Panc1 (cell line): ENCODE data around the gene GIMAP4. TPM values are rescaled to one million over a fixed set of nuclear protein-coding genes. Genes with fewer than 3 reads are reported as not detected.

Source experiments
- ATAC-seq: fragments of 200-7000 bp; cut with Tn5 transposase; 2 replicates; pipeline ENCODE4 v1.9.1; 2020; ENCODE audit warnings: mild to moderate bottlenecking, moderate library complexity
- Bru-seq: library from RNA; stranded (reverse); fragments of 400-500 nt; gene quantifications from one replicate; lab custom pipeline; 2021; lab: Mats Ljungman, UMichigan
- BruChase-seq, 2 experiments: library from RNA; stranded (reverse); fragments of 400-500 nt; gene quantifications; one replicate each; lab custom pipeline; 2021; lab: Mats Ljungman, UMichigan
- BruUV-seq: library from RNA; stranded (reverse); fragments of 400-500 nt; replicated peaks from 2 replicates; lab custom pipeline; 2021; lab: Mats Ljungman, UMichigan
- CTCF ChIA-PET: fragments of 300-600 bp; sonication (Branson Sonifier 250); formaldehyde crosslinking; loops from one replicate; lab custom pipeline; 2022; ENCODE audit warnings: antibody characterized with exemption; lab: Charles Lee
- POLR2A ChIA-PET: fragments of 300-600 bp; sonication (Branson Sonifier 250); formaldehyde crosslinking; loops from one replicate; lab custom pipeline; 2022; ENCODE audit warnings: antibody characterized with exemption; lab: Charles Lee
- DNase-seq: peaks from one replicate; pipeline ENCODE4 v3.0.0-alpha.2; 2010; ENCODE audit warnings: low read depth, low spot score
- H3K27ac ChIP-seq: 2 replicates; pipeline ENCODE4 v1.5.1; 2011; ENCODE audit warnings: mild to moderate bottlenecking, low read length, inconsistent platforms
- H3K27me3 ChIP-seq: fragments of 200-500 bp; sonication (Bioruptor generic); 2 replicates; pipeline ENCODE4 v1.6.0; 2014; ENCODE audit warnings: low read length, inconsistent platforms; ENCODE audit not compliant: control insufficient read depth, insufficient read depth
- H3K36me3 ChIP-seq: fragments of 200-500 bp; sonication (Bioruptor generic); 2 replicates; pipeline ENCODE4 v1.5.1; 2014; ENCODE audit warnings: inconsistent platforms, mild to moderate bottlenecking, low read length, moderate library complexity; ENCODE audit not compliant: control insufficient read depth, insufficient read depth
- H3K4me1 ChIP-seq: 2 replicates; pipeline ENCODE4 v1.5.1; 2011; ENCODE audit warnings: inconsistent platforms, mild to moderate bottlenecking, low read length, moderate library complexity; ENCODE audit not compliant: control insufficient read depth, insufficient read depth
- H3K4me3 ChIP-seq, 2 experiments: 2 replicates each; pipeline ENCODE4 v1.5.1; 2011 to 2012; ENCODE audit warnings: low read depth in 2 of 2, low read length in 2 of 2, mild to moderate bottlenecking in 2 of 2, inconsistent platforms in 1 of 2, moderate library complexity in 1 of 2
- H3K9me3 ChIP-seq: fragments of 200-500 bp; sonication (Bioruptor generic); 2 replicates; pipeline ENCODE4 v1.5.1; 2014; ENCODE audit warnings: low read depth, mild to moderate bottlenecking, inconsistent platforms, low read length, moderate library complexity; ENCODE audit not compliant: control insufficient read depth, insufficient read depth
- CTCF ChIP-seq: fragments of 450-650 bp; IDR thresholded peaks from 2 replicates; pipeline ENCODE4 v1.5.1; 2017; ENCODE audit warnings: mild to moderate bottlenecking
- POLR2AphosphoS5 ChIP-seq: IDR thresholded peaks from 2 replicates; pipeline ENCODE4 v1.6.1; 2012; ENCODE audit warnings: mild to moderate bottlenecking, low read depth, low read length, moderate library complexity
- SIN3A ChIP-seq: IDR thresholded peaks from 2 replicates; pipeline ENCODE4 v1.6.1; 2012; ENCODE audit warnings: low read depth, mild to moderate bottlenecking, low read length, moderate library complexity, borderline replicate concordance; ENCODE audit not compliant: insufficient read depth
- TCF7L2 ChIP-seq: IDR thresholded peaks from 2 replicates; pipeline ENCODE4 v1.6.1; 2011; ENCODE audit warnings: mild to moderate bottlenecking, low read depth, low read length, inconsistent platforms
- in situ Hi-C: cut with HindIII; loops from 2 replicates; pipeline ENCODE4 v1.10.0; 2016; ENCODE audit warnings: low sequenced_read_pairs, low pct_unique_long_range_greater_than_20kb
- intact Hi-C: fragments of 100-400 bp; cut with micrococcal nuclease; formaldehyde crosslinking; loops from one replicate; pipeline ENCODE4 v1.10.0; 2022; ENCODE audit not compliant: unreplicated experiment
- long read RNA-seq: library from polyadenylated mRNA; unstranded; transcript quantifications from one replicate; pipeline ENCODE4 v2.0.0, GENCODE V29; 2021; ENCODE audit not compliant: unreplicated experiment
- polyA plus RNA-seq: library from polyadenylated mRNA; unstranded; fragments of >200 nt; gene quantifications from one replicate; pipeline ENCODE4 v1.2.1, GENCODE V29; 2012; ENCODE audit warnings: missing spikeins; ENCODE audit not compliant: insufficient read length
- total RNA-seq: library from RNA; stranded (reverse); gene quantifications from one replicate; pipeline ENCODE4 v1.2.1, GENCODE V29; 2021; ENCODE audit not compliant: unreplicated experiment
- TF ChIP-seq, protein P1 (sequence below), 2 experiments: IDR thresholded peaks; 2 replicates each; pipeline ENCODE4 v1.6.1; 2011 to 2012; ENCODE audit warnings: low read depth in 2 of 2, control low read depth in 1 of 2, low read length in 1 of 2, mild to moderate bottlenecking in 1 of 2, moderate library complexity in 1 of 2; ENCODE audit not compliant: insufficient read depth in 1 of 2

Gene GIMAP4
- total RNA-seq, result 0.26 TPM
- polyA plus RNA-seq, result not detected
- Bru-seq, nascent RNA, result percentile 10 among the genes with signal in this experiment
- not detected for BruChase-seq, experiment 1, labeled RNA remaining after a 2-hour chase
- percentile 11 among the genes with signal in this experiment for BruChase-seq, experiment 2, labeled RNA remaining after a 6-hour chase
- long read RNA-seq, result 0 reads

GRCh38 chr7:150567169-150567568 is at the start of gene GIMAP4:
GIMAP4 (plus strand) TSS chr7:150567390; CDS start chr7:150569902, 2,512 bp downstream.
- intact Hi-C loops, result no loop called here
- BruUV-seq, result no TSS peak
- ChIA-PET CTCF (no interaction called here), POLR2A (no interaction called here)
- Histone ChIP-seq H3K9me3 (no peaks in the 10 kb centered on the region), H3K27ac (no peak within 1 kb of the TSS), H3K27me3 (no peaks in the 10 kb centered on the region), H3K36me3 (no peaks in the 10 kb centered on the region), H3K4me1 (no peaks in the 10 kb centered on the region), H3K4me3 (no peak within 1 kb of the TSS)
- no peak for TF ChIP-seq TCF7L2
- TF ChIP-seq CTCF, result no peak
- TF ChIP-seq, protein P1, sequence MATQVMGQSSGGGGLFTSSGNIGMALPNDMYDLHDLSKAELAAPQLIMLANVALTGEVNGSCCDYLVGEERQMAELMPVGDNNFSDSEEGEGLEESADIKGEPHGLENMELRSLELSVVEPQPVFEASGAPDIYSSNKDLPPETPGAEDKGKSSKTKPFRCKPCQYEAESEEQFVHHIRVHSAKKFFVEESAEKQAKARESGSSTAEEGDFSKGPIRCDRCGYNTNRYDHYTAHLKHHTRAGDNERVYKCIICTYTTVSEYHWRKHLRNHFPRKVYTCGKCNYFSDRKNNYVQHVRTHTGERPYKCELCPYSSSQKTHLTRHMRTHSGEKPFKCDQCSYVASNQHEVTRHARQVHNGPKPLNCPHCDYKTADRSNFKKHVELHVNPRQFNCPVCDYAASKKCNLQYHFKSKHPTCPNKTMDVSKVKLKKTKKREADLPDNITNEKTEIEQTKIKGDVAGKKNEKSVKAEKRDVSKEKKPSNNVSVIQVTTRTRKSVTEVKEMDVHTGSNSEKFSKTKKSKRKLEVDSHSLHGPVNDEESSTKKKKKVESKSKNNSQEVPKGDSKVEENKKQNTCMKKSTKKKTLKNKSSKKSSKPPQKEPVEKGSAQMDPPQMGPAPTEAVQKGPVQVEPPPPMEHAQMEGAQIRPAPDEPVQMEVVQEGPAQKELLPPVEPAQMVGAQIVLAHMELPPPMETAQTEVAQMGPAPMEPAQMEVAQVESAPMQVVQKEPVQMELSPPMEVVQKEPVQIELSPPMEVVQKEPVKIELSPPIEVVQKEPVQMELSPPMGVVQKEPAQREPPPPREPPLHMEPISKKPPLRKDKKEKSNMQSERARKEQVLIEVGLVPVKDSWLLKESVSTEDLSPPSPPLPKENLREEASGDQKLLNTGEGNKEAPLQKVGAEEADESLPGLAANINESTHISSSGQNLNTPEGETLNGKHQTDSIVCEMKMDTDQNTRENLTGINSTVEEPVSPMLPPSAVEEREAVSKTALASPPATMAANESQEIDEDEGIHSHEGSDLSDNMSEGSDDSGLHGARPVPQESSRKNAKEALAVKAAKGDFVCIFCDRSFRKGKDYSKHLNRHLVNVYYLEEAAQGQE (IDR thresholded peaks at IDR 0.05; ENCODE audit: insufficient read depth in 1 of 2, low read depth in 2 of 2, low read length in 1 of 2), result no peak
- TF ChIP-seq SIN3A, result no peak
- TF ChIP-seq POLR2AphosphoS5, result no peak
- in situ Hi-C loops, result no loop called here
- ATAC-seq (no peak), DNase-seq (no peak)

GRCh38 chr7:150519310-150519709 is 47.9 kb upstream of the GIMAP4 start:
- ChIA-PET CTCF (no interaction called here), POLR2A (no interaction called here)
- in situ Hi-C loops (no loop called here), intact Hi-C loops (no loop called here)
- TF ChIP-seq CTCF (no peak), POLR2AphosphoS5 (no peak), TCF7L2 (no peak), SIN3A (no peak)
- TF ChIP-seq, protein P1 (IDR thresholded peaks at IDR 0.05; ENCODE audit: insufficient read depth in 1 of 2, low read depth in 2 of 2, low read length in 1 of 2), result no peak
- Histone ChIP-seq H3K4me1 (no peaks in the 10 kb centered on the region), H3K4me3 (no peak overlapping the region), H3K36me3 (no peaks in the 10 kb centered on the region), H3K27me3 (peaks cover 2% of the 10 kb centered on the region; the same call in 1 of the 2 replicates), H3K27ac (no peak overlapping the region), H3K9me3 (no peaks in the 10 kb centered on the region)
- no TSS peak for BruUV-seq
- no peak for ATAC-seq
- DNase-seq, result no peak
